Neuron (in vitro differentiated cells): ENCODE data around the gene CLCNKA.
"Not testable (repeated sequence)": the region's sequence is repeated elsewhere in the genome, so short reads cannot be mapped to it uniquely, and the experiment has no call there.

Source experiments
- H2AFZ ChIP-seq: one replicate; pipeline ENCODE4 v1.6.1; 2013; ENCODE audit warnings: low read depth, mild to moderate bottlenecking, inconsistent platforms, low read length, moderate library complexity
- H3K27me3 ChIP-seq: one replicate; pipeline ENCODE4 v1.6.1; 2013; ENCODE audit warnings: low read length; ENCODE audit not compliant: insufficient read depth
- H3K36me3 ChIP-seq: one replicate; pipeline ENCODE4 v1.6.1; 2013; ENCODE audit warnings: low read length; ENCODE audit not compliant: insufficient read depth
- H3K4me1 ChIP-seq: one replicate; pipeline ENCODE4 v1.6.1; 2013; ENCODE audit warnings: low read length; ENCODE audit not compliant: insufficient read depth
- H3K4me3 ChIP-seq: 2 replicates; pipeline ENCODE4 v1.5.1; 2013; ENCODE audit warnings: mild to moderate bottlenecking, low read length, moderate library complexity
- H3K9me3 ChIP-seq: one replicate; pipeline ENCODE4 v1.6.1; 2013; ENCODE audit warnings: low read length

Gene CLCNKA

DNA sequence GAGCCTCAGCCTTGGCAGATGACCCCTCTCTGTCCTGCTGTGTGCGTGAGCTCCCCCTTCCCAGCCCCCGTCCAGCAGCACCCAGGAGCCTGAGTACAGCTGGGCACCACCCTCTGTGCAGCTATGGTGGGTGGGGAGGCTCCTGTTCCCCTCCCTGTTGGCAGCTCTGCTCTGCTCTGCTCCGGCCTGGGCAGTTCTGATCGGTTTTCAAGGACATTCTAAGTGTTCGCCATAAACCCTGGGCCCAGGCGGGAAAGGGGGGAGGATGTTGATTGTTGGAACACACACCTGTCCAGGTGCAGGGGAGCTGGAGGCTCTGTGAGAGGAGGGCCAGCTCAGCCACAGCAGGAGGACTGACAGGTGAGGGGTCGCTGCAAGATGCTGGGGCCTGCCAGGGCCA lies 21.7 kb downstream of the CLCNKA start, which contains the start of gene CLCNKB:
CLCNKB (plus strand) TSS at position 262 of the 400 bp plus-strand sequence. CDS start 711 bp downstream, outside the sequence.
- Histone ChIP-seq H3K36me3 (no peaks in the 10 kb centered on the region), H2AFZ (no peak within 1 kb of the TSS), H3K9me3 (no peaks in the 10 kb centered on the region), H3K27me3 (peaks cover 33% of the 10 kb centered on the region), H3K4me3 (no peak within 1 kb of the TSS), H3K4me1 (peaks cover under 1% of the 10 kb centered on the region)

DNA sequence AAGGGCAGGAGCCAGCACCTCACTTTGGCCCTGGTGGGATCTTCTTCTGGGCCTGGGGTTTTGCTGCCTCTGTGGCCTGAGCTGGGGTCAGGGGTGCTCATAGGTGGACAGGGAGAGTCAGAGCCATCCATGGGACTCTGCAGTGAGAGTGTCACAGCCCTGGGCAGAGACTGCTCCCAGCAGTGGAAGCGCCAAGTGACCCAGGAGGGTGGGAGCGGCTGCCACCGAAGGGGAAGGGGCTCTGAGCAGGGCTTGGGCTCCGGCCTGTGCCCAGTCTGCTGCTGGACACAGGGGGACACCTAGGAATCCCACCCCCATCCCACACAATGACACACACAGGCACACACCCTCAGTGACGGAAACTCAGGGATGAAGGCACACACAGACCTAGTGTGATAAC lies 22.1 kb downstream of the CLCNKA start:
- peaks cover 33% of the 10 kb centered on the region for H3K27me3 ChIP-seq

DNA sequence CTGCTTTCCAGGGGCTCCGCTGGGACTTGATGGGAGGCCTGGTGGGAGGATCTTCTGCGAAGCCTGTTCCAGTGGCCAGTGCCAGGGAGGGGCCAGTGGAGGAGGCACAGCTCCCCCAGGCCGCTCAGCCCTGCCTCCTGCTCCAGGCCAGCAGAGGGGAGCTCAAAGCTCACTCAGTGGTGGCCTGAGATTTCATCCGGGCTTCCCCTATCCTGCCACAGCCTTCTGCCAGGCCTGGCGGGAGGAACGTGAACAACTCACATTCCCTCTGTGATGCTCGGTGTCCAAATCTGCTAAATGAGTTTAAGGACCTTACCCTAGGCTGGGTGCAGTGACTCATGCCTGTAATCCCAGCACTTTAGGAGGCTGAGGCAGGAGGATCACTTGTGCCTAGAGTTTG lies 25.0 kb downstream of the CLCNKA start:
- H3K36me3 ChIP-seq, result no peaks in the 10 kb centered on the region
- H3K4me1 ChIP-seq, result peaks cover 12% of the 10 kb centered on the region
- H3K9me3 ChIP-seq, result no peaks in the 10 kb centered on the region
- no peak overlapping the region for H3K4me3 ChIP-seq
- peaks cover 26% of the 10 kb centered on the region for H3K27me3 ChIP-seq
- H2AFZ ChIP-seq, result no peak overlapping the region

More for the DNA sequence above, 22.1 kb downstream of the CLCNKA start:
- Histone ChIP-seq H2AFZ (no peak overlapping the region), H3K9me3 (no peaks in the 10 kb centered on the region), H3K36me3 (no peaks in the 10 kb centered on the region), H3K4me1 (peaks cover 5% of the 10 kb centered on the region), H3K4me3 (no peak overlapping the region)

DNA sequence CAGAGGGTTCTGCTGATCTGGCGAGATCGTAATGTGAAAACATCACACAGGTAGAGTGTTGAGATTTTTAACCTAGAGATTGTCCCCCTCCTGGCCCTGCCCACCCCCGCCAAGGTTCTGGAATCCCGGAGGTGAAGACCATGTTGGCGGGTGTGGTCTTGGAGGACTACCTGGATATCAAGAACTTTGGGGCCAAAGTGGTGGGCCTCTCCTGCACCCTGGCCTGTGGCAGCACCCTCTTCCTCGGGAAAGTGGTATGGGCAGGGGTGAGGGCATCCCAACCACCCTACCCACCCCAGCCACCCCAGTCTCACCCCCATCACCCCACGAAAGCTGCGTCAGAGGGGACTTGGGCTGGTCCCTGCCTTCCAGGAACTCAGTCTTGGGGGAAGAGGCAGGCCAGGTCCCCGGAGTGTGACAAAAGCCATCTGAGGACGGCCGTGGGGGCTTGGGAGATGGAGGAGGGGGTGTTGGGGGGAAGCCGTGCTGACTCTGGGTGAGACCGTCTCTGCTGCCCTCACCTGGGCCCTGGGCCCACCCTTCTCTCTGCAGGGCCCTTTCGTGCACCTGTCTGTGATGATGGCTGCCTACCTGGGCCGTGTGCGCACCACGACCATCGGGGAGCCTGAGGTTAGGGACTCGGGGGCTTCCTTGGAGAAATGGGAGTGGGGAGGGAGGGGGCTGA lies 26.1 kb downstream of the CLCNKA start:
- no peak overlapping the region for H2AFZ ChIP-seq

DNA sequence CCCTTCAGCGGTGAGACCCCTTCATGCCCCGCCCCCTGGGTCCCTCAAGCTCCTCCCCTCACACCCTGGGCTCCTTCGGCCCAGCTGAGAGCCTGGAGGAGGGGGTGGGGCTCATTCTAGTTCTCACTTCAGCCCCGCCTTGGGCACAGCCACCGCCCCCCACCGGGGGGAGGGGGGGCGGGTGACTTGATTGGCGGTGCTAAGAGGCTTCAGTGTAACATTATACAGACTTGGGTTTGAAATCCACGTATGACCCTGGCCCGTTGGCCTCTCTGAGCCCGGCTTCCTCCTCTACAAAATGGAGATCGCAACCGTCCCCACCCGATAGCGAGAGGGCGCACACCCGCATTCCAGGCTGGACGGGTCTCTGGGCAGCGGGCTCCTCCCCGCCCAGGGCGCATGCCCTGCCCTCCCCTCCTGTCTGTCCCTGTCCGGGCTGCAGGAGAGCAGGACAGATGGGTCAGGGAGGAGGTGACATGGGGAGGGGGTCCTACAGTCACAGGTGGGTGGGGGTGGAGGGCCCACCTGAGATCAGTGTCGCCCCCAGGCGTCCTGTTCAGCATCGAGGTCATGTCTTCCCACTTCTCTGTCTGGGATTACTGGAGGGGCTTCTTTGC lies 26.8 kb downstream of the CLCNKA start:
- Histone ChIP-seq H3K9me3 (no peaks in the 10 kb centered on the region), H3K36me3 (no peaks in the 10 kb centered on the region), H2AFZ (no peak overlapping the region), H3K4me1 (peaks cover 12% of the 10 kb centered on the region), H3K27me3 (peaks cover 11% of the 10 kb centered on the region), H3K4me3 (peak overlapping the region; percentile 40)

More for the DNA sequence above, 26.1 kb downstream of the CLCNKA start:
- H3K27me3 ChIP-seq, result peaks cover 16% of the 10 kb centered on the region
- H3K4me1 ChIP-seq, result peaks cover 12% of the 10 kb centered on the region
- no peak overlapping the region for H3K4me3 ChIP-seq
- no peaks in the 10 kb centered on the region for H3K9me3 ChIP-seq
- H3K36me3 ChIP-seq, result no peaks in the 10 kb centered on the region

DNA sequence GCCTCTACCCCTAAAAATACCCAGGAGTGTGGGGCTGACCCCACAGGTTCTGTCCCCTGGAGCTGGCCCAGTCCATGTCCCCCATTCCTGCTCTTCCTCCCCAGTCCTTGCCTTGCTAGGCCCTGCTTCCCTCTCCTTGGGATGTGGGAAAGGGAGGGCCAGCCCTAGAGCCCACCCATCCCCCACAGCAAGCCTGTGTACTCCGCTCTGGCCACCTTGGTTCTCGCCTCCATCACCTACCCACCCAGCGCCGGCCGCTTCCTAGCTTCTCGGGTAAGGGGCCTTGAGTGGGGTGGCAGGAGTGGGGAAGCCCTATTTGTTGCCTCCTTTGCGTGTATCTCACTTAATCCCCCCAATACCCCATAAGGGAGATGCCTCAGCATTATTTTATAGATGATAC lies 28.5 kb downstream of the CLCNKA start:
- no peak overlapping the region for H3K4me3 ChIP-seq
- no peaks in the 10 kb centered on the region for H3K36me3 ChIP-seq
- no peaks in the 10 kb centered on the region for H3K9me3 ChIP-seq
- H3K27me3 ChIP-seq, result peaks cover 1% of the 10 kb centered on the region
- H2AFZ ChIP-seq, result no peak overlapping the region
- H3K4me1 ChIP-seq, result peaks cover 12% of the 10 kb centered on the region

DNA sequence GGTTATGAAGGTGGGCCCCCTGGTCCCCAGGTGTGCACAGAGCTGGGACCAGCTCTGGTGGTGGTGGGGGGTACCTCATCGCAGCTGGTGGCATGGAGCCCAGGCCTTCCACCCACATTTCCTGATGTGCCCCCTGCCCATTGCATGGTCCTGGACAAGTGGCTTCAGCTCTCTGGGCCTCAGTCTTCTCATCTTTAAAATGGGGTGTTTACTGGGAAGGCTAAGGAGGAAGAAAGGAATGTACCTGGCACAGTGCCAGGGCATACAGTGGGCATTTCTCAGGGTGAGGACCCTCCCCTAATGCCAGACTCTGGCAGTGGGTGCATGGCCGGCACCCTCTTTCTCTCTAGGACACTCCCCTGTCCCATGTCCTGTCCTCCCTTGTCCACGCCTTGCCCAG lies 29.2 kb downstream of the CLCNKA start:
- Histone ChIP-seq H3K4me1 (peaks cover 12% of the 10 kb centered on the region), H3K36me3 (no peaks in the 10 kb centered on the region), H3K9me3 (no peaks in the 10 kb centered on the region), H2AFZ (no peak overlapping the region), H3K27me3 (no peaks in the 10 kb centered on the region), H3K4me3 (no peak overlapping the region)

DNA sequence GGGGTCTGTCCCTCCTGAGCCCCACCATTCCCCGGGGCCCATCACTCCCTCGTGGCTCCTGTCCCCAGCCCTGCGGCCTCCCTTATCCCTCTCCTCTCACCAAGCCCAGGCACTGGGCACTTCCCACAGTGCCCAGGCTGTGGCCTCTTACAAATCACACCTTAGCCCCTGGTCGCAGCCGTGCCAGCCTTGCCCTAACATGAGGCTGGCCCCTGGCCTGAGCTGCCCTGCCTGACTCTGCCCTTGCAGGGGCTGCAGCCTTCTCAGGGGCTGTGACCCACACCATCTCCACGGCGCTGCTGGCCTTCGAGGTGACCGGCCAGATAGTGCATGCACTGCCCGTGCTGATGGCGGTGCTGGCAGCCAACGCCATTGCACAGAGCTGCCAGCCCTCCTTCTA lies 30.1 kb downstream of the CLCNKA start:
- not testable (repeated sequence) for H2AFZ ChIP-seq, H3K27me3 ChIP-seq, H3K9me3 ChIP-seq, H3K4me3 ChIP-seq, H3K36me3 ChIP-seq
- peaks cover 12% of the 10 kb centered on the region for H3K4me1 ChIP-seq

DNA sequence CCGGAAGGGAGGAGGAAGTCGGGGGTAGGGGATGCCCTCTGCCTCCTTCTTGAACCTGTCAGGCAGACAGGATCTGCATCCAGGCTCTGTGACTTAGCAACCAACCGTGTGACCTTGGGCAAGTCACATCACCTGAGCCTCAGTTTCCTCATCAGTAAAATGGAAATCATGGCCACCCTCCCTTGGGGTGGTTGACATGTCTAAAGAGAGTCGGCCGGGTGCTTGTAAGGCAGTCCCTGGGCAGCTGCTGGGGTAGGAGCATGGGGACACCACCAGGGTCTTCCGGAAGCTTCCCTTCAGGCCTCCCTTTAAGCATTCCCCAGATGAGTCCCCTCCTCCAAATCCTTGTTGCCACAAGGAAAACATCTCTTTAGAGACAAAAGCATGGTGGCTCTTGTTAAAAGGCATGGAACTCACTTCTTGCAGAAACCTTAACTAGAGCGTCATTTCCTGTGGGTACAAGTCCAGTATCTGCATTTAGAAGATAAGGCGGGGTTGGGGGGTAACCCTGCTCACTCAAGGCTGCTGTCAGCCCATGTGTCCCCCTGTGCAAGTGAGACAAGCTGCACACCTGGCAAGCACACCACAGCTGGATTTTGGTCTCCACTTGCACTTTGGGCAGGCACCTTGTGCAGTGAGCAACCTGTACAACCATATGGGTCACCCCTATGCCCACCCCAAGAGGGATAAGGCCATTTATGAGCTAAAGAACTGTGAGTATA lies 32.1 kb downstream of the CLCNKA start:
- Histone ChIP-seq H3K4me1 (peaks cover 8% of the 10 kb centered on the region), H2AFZ (no peak overlapping the region), H3K4me3 (no peak overlapping the region), H3K9me3 (no peaks in the 10 kb centered on the region), H3K36me3 (no peaks in the 10 kb centered on the region), H3K27me3 (no peaks in the 10 kb centered on the region)

DNA sequence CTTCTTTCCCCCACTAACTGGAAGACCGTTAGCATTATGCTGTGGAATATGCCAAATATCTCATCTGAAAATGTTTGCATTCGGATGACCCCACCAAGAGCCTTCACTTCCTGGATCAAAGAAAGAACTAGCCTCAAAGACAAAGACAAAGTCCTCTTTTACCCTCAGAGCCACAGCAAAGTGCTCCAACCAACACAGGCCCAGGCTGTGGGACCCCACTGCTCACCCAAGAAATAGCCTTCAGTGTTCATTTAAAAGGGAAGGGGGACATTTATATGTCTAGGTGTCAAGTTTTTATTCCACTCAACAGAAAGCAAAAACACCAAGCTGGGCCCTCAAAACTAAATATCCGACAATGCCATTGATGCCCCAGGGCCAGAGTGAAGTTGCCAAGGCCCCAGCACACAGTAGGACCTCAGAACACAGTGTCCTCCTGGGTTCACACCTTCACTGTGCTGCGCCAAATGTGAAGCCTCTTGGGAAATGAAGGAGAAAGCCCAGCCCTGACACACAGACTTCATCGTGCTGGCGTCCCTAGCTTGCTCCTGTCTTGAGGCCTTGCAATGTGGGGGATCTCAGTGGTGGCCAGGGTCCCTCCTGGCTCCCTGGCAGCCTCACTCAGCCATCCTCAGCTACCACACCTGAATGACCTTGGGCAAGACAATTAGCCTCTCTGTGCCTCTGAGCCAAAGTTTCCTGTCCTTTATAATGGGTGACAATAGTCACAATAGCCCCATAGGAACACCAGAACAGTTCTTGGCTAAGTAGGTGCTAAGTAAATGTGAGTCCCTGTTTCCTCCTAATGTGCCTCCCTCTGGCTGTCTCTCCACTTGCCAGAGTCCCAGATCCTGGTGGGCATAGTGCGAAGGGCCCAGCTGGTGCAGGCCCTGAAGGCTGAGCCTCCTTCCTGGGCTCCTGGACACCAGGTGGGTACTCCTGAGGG lies 33.0 kb downstream of the CLCNKA start:
- no peaks in the 10 kb centered on the region for H3K27me3 ChIP-seq
- no peaks in the 10 kb centered on the region for H3K9me3 ChIP-seq
- no peaks in the 10 kb centered on the region for H3K36me3 ChIP-seq
- H3K4me1 ChIP-seq, result peaks cover 5% of the 10 kb centered on the region
- H3K4me3 ChIP-seq, result no peak overlapping the region
- no peak overlapping the region for H2AFZ ChIP-seq

DNA sequence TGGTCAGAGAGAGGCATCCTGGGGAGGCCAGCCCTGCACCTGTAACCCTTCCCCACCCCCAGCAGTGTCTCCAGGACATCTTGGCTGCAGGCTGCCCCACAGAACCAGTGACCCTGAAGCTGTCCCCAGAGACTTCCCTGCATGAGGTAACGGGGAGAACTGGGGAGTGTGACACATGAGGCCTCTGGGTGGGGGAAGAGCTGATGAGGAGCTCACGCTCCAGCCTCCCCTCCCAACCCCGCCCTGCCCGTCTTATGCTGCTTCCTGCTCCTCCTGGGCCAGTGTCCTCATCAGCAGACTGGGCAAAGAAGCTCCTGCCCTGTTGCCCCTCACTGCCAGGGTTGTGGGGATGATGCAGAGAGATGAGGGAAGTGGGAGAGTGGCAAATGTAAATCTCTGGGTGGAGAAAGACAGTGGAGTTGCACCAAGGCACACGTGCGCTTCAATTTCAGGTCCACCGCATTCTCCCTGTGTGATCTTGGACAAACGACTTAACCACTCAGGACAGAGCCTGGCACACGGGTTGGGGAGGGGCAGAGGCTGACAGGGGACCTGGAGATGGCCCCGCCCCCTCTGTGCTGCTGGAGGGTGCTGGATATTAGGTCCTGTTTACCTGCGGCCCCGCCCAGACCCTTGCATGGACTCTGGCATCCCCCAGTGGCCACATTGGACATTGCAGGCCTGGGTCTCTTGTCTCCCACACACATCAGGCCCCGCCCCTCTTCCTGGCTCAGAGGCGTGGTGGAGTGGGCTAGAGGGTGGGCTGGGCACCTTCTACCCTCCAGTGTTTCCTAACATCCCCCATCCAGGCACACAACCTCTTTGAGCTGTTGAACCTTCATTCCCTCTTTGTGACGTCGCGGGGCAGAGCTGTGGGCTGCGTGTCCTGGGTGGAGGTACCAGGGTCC lies 34.0 kb downstream of the CLCNKA start:
- H3K4me1 ChIP-seq, result no peaks in the 10 kb centered on the region
- no peaks in the 10 kb centered on the region for H3K9me3 ChIP-seq
- H3K4me3 ChIP-seq, result no peak overlapping the region
- peaks cover 3% of the 10 kb centered on the region for H3K27me3 ChIP-seq
- H3K36me3 ChIP-seq, result no peaks in the 10 kb centered on the region
- no peak overlapping the region for H2AFZ ChIP-seq

DNA sequence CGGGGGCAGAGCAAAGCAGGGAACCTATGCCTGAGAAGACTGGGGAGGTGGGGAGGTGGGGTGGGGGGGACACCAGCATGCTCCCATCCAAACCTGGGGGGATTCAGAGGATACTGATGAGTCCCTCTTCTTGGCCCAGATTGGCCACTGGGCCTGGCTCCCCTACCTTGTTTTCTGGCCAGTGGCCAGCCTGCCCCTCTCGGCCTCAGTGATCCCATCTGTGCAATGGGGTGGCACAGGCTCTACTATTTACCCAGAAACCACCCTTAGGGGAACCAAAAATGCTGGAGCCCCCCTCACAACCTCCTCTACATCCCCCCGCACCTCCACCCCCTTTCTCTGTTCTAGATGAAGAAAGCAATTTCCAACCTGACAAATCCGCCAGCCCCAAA lies 34.7 kb downstream of the CLCNKA start:
- not testable (repeated sequence) for H3K4me3 ChIP-seq, H3K4me1 ChIP-seq, H3K9me3 ChIP-seq, H3K27me3 ChIP-seq, H2AFZ ChIP-seq, H3K36me3 ChIP-seq
